NCI-H524 treated with DMSO at 0.1 percent for 48 hours (cell line): Measurements from ENCODE around the gene LEKR1.

Experiments
- DNase-seq: peaks from one replicate; lab custom pipeline; 2025; lab: John Stamatoyannopoulos, UW

Gene LEKR1

DNA sequence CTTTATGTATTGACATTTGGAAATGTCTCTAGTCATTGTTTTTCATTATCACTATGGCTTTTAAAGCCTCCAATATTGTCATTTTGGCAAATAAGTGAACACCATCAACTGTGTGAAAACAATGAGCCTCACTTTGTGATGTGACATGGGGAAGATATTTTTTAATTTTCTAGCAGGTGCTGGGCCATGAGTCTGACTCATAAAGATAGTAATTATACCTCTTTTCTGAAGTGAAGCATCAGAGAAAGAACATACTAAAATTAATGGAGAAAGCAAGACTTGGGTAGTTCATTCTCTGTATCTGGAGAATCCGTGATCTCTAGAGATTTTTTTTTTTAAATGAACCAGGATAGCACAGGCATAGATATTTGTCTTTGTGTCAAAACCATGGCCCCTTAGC is 233.0 kb downstream of the LEKR1 start:
- no peak for DNase-seq

DNA sequence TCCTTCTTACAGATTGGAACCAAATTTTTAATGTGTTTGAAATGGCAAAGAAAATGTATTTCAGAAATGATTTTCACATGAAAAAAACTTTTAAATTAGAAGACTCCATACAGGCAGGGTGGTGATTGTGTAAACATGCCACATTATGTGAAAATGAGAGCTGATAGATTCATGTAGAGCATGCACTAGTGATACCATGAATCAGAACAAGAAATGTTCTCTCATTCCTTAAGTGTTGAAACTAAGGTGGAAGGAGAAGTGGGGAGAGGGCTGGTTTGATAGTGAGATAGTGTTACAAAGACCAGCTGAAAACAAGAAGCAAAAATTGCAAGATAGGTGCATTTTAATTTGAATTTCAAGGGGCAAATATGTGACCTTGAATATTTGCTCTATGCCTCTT is 233.5 kb downstream of the LEKR1 start:
- DNase-seq = no peak

DNA sequence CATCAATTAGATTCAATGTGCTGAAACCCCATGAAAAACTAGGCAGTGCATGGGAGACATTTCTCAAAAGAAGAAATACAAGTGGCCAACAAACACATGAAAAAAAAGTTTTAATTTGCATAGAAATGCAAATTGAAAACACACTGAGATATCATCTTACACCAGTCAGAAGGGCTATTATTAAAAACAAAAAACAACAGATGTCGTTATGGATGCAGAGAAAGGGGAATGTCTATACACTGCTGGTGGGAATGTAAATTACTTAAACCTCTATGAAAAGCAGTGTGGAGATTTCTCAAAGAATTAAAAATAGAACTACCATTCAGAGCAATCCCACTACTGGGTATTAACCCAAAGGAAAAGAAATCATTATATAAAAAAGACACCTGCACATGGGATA is 235.1 kb downstream of the LEKR1 start:
- DNase-seq = peak; percentile 31

DNA sequence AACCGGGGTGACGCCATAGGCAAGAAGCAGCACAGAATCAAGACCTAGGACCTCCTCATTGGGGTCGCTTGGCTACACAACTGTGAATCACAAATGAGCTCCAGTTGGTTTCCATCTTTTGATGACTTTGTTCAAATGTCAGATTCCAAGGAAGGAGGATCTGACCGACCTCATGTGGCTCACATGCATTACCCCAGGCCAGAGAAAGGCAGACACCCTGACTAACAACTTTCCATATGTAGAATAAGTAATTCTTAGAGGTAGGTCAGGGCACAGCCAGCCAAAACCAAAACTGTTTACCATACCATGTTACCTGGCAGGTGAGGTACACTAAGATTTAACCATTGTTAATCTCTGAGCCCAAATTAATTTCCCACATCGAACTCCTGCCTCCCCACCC is 237.3 kb downstream of the LEKR1 start:
- no peak for DNase-seq

DNA sequence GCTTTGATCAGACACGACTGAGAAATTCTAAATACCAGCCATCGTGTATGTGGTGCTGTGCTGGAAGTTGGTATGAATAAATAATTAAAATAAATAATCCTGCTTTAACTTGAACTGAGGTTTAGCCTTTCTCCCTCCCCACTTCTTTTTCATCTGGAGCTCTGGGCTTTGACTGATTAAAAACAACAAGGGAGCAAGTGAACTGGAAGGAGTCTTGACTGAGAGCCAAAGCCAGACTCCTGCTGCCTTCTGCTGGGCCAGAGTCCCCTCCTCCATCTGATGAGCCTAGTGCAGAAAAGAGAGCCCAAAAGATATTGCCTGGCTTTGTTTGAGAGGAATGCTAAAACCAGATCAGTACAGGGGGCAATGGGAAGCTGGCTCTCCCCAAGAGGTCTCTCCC is 237.8 kb downstream of the LEKR1 start:
- no peak for DNase-seq

DNA sequence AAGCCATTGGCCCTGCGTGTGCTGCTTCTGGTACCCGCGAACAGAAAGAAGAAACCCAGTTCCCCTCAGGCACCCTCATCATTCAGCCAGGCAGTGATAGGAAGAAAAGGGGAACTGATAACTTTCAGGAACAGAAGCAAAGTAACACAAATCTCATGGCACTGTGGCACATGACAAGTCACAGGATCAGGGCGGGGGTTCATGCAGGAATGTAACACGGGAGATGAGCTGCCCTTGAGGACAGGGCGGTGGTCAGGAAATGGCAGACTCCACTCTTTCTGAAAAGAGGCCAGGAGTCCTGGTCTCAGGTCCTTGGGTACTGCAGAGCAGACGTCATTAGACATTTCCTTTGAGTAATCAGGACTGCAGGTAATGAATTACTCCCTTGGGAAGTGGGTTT is 238.2 kb downstream of the LEKR1 start:
- no peak for DNase-seq

DNA sequence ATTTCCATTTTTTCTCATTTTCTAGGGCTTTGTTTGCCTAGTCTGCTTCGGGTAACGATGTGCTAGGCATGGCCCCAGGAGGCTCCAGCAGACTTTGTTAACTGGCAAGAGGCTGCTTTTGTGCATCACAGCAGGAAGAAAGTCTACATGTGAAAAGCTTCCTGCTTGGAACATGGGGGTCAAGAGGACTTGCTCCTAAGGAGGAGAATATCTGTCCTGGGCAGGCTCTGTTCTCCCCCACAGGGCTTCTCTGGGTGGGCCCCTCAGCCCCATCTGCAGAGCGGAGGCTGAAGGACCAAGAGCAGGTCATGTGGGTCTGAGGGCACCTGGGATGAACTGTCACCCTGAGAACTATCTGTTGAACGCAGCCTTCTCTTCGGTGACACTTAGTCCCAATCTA is 239.0 kb downstream of the LEKR1 start:
- DNase-seq = no peak

DNA sequence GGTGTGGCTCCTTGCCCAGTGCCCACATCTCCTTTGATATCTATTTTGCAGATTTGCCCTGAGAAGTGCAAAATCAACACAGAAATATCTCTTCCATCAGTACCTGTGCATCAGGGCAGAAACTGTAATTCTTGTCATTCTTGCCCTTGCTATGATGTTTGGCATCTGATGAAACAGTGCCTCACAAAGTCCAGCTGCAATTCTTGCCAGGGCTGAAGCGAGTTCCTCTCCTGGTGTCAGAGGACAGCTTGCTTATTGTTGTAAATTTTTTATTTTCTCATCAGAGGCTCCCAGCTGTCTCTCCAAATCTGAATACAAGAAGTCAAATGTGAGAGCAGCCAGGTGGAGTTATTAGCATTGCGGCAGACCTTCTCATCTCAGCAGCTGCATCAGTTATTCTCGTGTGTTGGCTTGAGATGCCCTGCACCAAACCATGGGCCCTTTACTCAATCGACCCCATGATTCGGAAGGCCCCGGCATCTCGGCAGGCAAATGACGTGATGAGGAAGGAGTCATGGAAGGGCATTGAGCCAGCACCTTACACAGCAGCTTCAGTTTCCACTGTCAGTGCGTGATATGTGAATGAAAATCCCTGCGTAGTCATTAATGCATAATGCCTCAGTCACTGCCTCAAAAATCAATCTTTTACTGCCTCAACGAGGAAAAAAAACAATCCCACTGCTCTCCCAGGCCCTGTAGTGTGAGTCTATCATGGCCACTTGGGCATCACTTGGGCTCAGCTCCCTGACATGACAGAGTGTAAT is 240.4 kb downstream of the LEKR1 start:
- DNase-seq = no peak

DNA sequence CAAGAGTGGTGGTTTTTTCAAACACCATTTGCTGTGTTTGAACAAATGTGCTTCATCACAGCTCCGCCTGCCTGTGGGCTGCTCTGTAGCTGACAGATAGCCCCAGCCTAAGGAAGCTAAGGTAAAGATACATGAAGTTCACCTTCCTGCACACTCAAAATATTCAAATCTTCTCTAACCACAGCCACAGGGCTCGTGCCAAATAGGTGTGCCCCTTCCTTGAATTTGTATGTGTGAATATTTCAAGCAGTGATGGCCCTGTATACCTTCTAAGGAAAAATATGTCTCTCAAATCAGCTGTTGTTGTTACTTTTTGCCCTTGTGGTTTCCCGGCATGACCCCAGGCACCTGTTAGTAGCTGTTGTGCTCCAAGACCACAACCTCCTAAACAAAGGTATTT is 241.0 kb downstream of the LEKR1 start:
- DNase-seq = no peak

DNA sequence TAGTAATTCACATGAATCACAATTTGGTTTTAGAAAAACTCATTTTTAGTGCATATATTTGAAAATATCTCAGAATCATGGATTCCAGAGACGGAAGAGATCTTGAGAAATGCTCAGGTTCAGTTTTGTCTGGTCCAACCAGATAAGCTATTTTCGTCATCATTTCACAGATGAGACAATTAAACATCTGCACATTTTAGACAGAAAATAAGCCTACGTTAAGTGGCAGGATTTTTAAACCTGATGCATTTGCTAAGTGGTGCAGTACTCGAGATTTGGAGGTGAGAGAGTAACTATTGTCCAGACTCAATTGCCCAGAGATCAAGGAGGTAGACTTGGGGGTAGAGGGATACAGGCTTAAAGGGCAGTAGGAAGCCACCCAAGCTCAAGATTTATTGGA is 243.3 kb downstream of the LEKR1 start:
- no peak for DNase-seq

DNA sequence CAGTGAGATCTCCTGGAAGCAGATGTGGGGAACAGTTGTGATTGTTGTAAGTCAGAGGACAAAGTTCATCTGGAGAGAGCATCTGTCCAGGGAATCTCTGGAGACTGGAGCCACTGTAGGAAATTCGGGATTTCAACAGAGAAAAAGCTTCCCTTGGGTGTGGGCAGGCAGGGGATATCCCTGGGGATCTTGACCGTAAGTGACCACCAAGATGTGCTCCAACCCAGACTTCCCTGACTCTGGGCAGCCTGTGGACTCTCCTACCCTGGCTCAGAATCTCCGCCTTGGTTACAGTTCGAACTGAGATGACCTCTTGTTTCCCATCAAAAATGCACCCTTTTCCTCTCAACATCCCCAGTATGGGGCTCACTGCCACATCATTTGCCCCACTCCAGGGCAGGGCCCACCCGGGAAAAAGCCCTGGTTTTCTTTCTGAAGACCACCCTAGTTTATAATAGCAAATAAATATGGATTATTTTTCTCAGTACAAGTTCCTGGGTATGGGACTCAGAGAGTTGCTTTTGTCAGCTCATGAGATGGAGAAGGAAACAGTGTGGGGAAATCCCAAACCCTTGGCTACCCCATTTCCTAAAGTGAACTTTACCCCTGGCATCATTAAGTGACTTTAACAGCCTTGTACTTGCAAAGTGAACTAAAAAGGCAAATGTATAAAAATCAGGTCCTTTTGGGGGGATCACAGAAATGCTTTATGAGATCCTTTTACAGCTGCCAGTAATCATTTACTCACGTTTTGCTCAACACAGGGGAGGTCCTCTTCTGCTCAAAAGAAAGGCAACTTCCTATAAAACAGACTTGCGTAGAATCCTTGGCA is 243.9 kb downstream of the LEKR1 start:
- DNase-seq = no peak

DNA sequence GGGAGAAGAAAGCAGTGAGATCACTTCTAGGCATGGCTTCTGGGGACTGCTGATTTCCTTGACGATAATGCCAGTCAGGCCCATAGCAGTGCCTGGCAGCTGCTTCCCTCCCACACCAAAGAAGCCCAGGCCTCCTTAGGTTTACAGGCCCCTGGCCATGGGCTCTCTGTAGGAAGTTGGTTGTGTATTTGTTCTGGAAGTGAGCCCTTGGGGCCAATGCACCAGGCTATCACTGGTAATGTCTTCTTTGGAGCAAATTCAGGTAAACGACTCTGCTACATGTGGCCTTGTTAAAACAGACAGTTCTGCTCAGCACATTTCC is 244.5 kb downstream of the LEKR1 start:
- DNase-seq = no peak

DNA sequence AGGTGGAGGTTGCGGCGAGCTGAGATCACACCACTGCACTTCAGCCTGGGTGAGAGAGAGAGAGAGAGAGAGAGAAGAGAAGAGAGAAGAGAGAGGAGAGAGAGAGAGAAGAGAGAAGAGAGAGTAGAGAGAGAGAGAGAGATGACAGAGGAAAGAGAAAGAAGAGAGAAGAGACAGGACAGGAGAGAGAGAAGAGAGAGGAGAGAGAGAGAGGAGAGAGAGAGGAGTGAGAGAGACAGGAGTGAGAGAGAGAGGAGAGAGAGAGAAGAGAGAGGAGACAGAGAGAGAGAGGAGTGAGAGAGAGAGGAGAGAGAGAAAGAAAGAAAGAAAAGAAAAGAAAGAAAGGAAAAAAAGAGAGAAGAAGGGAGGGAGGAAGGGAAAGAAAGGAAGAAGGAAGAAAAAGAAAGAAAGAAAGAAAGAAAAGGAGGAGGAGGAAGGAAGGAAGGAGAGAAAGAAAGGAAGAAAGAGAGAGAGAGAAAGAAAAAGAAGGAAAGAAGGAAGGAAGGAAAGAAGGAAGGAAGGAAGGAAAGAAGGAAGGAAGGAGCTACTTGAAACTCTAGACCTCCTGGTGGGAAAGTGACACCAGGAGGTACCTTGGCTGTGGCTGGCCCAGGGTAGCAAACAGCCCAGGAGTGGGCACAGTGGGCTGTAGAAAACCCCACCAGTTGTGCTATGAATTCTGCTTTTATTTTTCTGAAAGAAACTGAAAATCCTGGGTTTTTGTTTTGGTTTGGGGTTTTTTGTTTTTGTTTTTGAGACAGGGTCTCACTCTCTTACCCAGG is 245.8 kb downstream of the LEKR1 start:
- no peak for DNase-seq

DNA sequence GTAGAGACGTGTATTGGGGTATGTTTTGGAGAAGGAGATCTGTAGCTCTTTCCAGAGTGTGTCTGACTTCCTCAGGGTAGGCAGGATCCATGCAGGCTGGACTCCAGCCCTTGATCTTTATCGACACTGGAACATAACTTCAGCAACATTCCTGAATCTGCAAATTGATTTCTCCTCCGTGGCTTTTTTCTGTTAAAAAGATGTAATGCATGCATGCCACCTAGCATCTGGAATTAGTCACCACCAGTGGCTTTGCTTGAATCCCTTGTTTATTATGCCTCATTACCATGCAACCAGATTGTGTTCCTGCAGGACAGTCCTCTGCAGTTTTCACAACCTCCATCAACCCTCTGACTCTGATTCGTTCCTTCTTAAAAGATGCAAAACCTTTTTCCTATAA is 247.7 kb downstream of the LEKR1 start:
- no peak for DNase-seq

DNA sequence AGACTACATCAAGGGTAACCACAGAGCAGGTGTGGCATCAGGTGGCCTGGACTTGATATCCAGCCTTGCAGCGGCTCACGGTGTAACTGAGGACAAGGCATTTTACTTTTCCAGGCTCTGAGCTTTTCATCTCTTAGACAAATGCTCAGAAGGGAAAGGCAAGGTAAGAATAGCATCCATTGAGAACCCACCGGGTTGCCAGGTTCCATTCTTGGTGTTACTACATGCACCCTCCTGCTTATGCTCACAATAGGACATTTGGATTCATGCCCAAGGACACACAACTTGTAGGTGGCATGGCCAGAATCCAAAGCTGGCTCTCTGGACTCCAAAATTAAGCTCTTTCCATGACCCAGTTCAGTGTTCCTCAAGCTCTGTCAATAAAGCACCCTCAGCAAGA is 248.3 kb downstream of the LEKR1 start:
- DNase-seq = no peak

DNA sequence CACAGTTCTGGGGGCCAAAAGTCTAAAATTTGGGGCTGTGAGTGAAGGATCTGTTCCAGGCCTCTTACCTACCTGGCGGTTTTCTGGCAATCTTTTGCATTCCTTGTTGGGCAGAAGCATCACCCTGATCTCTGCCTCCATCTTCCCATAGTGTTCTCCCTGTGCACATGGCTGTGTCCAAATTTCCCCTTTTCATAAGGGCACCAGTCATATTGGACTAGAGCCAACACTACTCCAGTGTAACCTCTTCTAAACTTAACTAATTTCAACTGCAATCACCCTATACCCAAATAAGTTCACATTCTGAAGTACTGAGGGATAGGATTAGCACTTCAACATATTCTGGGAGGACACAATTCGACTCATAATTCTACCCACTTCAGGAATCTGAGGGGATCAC is 248.8 kb downstream of the LEKR1 start:
- no peak for DNase-seq

DNA sequence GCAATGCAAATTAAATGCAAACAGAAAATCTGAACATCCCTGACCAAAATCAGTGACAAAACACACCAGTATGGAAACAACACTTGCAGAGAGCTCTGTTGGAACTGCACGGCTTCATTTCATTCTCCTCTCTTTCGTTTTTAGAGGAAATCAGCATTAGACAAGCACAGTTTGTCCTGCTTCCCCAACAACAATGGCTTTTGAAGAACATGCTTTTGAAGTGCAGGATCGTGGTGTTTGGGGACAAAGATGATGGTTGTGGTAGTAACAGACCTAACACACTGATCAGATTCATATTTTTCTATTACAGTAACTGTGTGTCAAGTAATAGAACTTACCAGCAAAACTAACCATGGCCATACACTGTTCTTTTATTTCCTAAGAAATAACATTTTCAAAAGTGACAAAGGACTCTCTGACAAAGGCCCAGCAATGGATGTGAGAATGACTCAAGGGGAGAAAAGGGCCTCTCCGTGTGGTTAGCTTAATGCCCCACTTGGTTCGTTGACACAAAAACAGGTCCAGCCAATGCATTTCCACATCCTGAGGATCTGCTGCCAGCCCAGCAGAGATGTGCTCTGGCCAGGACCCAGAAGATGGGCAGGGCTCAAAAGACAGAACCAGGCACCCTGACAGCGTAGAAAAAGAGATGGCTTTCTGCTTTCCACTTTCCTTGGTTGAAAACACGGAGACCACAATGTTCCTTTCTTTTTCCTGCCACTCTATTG is 249.7 kb downstream of the LEKR1 start:
- no peak for DNase-seq

DNA sequence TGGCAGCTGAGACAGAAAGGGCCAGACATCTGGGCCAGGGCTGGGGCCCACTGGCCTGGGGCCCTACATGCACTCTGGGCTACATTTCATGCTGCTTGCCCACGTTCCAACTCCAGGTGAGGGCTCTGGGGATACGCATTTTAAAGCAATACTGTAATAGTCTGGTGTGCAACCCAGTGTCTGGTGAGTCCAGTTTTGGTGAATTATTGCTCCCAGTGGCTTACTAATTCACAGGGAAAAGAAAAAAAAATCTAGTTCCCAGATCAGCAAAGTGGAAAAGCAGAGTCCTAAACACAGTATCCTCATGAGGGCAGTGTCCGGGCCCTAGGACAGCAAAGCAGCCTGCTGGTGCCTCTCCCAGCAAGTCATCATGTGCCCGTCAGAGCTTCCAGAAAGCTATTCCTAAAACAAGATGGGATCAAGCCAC is 251.4 kb downstream of the LEKR1 start:
- DNase-seq = no peak

DNA sequence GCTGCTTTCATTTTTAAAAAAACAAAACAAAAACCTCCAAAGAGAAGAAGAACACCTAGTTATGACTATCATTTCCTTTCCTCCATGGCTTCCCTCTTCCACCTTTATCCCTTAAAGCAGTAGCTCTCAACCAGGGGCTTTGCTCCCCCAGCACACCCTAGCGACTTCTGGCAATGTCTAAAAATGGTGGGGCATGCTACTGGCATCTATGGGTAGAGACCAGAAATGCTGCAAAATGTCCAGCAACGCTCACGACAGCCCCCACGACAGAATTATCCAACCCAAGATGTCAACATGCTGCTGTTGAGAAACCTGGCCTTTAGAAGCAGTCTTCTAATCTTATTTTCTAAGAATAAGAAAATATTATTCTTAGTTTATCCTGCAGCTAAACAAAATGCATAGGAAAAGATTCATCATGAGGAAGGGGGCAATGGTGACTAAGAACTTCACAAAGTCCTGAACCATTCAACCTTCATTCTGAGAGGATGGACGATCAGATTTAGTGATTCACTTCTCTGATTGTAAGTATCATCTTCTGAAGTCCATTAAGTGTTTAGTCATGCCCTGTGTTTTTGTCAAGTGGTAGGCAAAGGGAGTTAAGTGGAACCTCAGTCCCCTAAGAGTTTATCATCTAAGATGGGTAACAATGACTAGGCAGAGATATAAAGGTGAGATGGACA is 252.1 kb downstream of the LEKR1 start:
- no peak for DNase-seq

DNA sequence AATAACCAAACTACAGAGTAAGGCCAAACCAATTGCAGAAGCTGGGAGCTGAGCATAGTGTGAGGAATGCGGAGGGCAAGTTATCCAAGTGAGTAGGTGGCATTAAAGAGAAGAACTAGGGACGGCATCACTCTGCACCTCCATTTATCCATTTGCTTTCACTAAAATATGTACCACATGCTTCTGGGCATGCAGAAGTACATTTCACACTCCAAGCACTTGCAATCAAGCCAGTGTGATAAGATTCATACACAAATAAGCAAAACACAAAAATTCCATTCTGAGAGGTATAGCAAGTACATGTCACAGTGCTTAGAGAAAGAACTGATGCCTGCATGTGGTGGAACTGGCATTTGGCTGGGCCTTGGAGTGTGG is 252.6 kb downstream of the LEKR1 start:
- DNase-seq = no peak

DNA sequence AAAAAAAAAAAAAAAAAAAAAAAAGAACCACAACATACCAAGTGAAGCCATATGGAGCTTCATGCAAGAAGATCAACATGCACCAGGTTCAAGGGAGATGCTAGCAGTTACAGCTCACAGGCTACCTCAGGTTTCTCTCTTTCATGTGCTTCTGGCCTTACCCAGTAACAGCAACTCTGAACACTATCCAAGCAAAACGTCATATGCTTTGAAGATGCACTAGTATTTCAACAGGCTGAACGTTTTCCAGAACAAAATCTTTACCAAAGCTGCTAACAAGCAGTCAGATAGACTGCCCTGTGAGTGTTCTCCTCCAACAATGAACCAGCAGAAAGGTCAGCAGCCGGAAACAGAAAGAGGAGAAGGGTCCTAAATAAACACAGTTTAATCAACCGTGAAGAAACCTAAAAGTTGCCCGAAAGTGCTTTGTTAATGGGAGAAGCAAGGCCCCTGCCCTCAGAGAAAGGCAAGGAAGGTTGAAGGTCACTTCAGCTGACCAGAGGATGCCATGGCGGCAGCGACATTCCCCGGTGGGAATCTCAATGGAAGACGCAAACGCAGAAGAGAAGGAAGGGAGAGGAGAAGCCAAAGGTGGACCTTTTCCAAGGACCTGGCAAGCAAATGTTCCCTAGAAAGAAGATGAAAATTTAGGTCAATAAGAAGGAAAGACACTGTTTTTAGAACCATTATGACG is 253.7 kb downstream of the LEKR1 start:
- DNase-seq = no peak
